K562 (cell line): ENCODE measurements around the gene TRDMT1. TPM values are rescaled to one million over a fixed set of nuclear protein-coding genes. Genes with fewer than 3 reads are reported as not detected.
A peak's percentile ranks its signal among the peaks of the same experiment; 100 is the strongest.

Experiments
- JUNB ChIP-seq: fragments of 450-650 bp; formaldehyde crosslinking; conservative IDR thresholded peaks from 2 replicates; pipeline ENCODE4 v1.4.0; 2020; ENCODE audit warnings: mild to moderate bottlenecking
- MAFF ChIP-seq: IDR thresholded peaks from 2 replicates; pipeline ENCODE4 v1.6.1; 2012; ENCODE audit warnings: low read length, improper control_type of control experiment
- NFIC ChIP-seq: fragments of 450-650 bp; IDR thresholded peaks from 2 replicates; pipeline ENCODE4 v1.6.1; 2017; ENCODE audit warnings: mild to moderate bottlenecking, inconsistent platforms
- RBM22 ChIP-seq: fragments of 200-400 bp; formaldehyde crosslinking; IDR thresholded peaks from 2 replicates; pipeline ENCODE4 v1.6.1; 2018; ENCODE audit warnings: low read length, low read depth; ENCODE audit not compliant: poor library complexity, severe bottlenecking
- SAFB2 ChIP-seq: fragments of 200-400 bp; formaldehyde crosslinking; IDR thresholded peaks from 2 replicates; pipeline ENCODE4 v1.6.1; 2018; ENCODE audit warnings: borderline replicate concordance, low read length, low read depth, moderate library complexity; ENCODE audit not compliant: severe bottlenecking
- TRIM28 ChIP-seq: fragments of 450-650 bp; IDR thresholded peaks from 2 replicates; pipeline ENCODE4 v1.6.1; 2017
- ZNF347 ChIP-seq: fragments of 450-650 bp; formaldehyde crosslinking; IDR thresholded peaks from 2 replicates; pipeline ENCODE4 v1.4.0; 2020; ENCODE audit warnings: low read depth, mild to moderate bottlenecking, moderate library complexity
- ZNF785 ChIP-seq: fragments of 250-450 bp; sonication (Bioruptor Pico); IDR thresholded peaks from 2 replicates; pipeline ENCODE4 v1.4.0; 2020; ENCODE audit warnings: mild to moderate bottlenecking
- polyA plus RNA-seq, 8 experiments: library from polyadenylated mRNA; depleted of rRNA in 4 of 8; stranded (reverse) in 5 of 8; unstranded in 3 of 8; fragments of >200 nt; fragmentation: Nextera tagmentation in 2 of 8; fragmentation: Illumina TruSeq in 1 of 8; extraction: Ambion mirVana in 2 of 8; extraction: Trizol in 1 of 8; gene quantifications; 2 replicates each; pipeline versions ENCODE4 v1.2.1 to v1.2.3, GENCODE V29; 2011 to 2014; ENCODE audit warnings: inconsistent platforms in 1 of 8, missing spikeins in 1 of 8
- total RNA-seq, 7 experiments: library from RNA; depleted of rRNA in 6 of 7; stranded (reverse); fragments of >200 nt in 6 of 7; fragmentation: Illumina TruSeq in 2 of 7; extraction: Trizol in 2 of 7; gene quantifications; 2 replicates each; pipeline versions ENCODE4 v1.2.1 to v1.2.3, GENCODE V29; 2011 to 2021; ENCODE audit warnings: low replicate concordance in 1 of 7
- TF ChIP-seq, protein P1 (sequence below): fragments of 450-650 bp; IDR thresholded peaks from 2 replicates; pipeline ENCODE4 v1.6.1; 2016; ENCODE audit warnings: mild to moderate bottlenecking, moderate library complexity
- TF ChIP-seq, protein P2 (sequence below): sonication (generic); formaldehyde crosslinking; IDR thresholded peaks from 2 replicates; pipeline ENCODE4 v1.8.0; 2023; ENCODE audit warnings: mild to moderate bottlenecking, missing genetic modification reagents
- TF ChIP-seq, protein P3 (sequence below): fragments of 250-450 bp; sonication (Bioruptor Pico); IDR thresholded peaks from 2 replicates; pipeline ENCODE4 v1.8.0; 2022; ENCODE audit warnings: moderate library complexity, mild to moderate bottlenecking, inconsistent platforms

TRDMT1 gene
- total and polyA plus RNA-seq, 9 of the 15 experiments (the other 6 are each of a cell fraction or from before 2014, with no cell fraction given): 5.4 to 12.6 (median 9.3) TPM

DNA sequence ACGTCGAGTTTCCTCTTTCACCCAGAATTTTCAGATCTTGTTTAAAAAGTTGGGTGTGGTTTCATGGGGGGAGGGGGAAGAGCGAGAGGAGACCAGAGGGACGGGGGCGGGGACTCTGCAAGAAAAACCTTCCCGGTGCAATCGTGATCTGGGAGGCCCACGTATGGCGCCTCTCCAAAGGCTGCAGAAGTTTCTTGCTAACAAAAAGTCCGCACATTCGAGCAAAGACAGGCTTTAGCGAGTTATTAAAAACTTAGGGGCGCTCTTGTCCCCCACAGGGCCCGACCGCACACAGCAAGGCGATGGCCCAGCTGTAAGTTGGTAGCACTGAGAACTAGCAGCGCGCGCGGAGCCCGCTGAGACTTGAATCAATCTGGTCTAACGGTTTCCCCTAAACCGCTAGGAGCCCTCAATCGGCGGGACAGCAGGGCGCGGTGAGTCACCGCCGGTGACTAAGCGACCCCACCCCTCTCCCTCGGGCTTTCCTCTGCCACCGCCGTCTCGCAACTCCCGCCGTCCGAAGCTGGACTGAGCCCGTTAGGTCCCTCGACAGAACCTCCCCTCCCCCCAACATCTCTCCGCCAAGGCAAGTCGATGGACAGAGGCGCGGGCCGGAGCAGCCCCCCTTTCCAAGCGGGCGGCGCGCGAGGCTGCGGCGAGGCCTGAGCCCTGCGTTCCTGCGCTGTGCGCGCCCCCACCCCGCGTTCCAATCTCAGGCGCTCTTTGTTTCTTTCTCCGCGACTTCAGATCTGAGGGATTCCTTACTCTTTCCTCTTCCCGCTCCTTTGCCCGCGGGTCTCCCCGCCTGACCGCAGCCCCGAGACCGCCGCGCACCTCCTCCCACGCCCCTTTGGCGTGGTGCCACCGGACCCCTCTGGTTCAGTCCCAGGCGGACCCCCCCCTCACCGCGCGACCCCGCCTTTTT is 26.9 kb upstream of the TRDMT1 start, which contains the start of gene VIM (continued):
- TF ChIP-seq, protein P1, sequence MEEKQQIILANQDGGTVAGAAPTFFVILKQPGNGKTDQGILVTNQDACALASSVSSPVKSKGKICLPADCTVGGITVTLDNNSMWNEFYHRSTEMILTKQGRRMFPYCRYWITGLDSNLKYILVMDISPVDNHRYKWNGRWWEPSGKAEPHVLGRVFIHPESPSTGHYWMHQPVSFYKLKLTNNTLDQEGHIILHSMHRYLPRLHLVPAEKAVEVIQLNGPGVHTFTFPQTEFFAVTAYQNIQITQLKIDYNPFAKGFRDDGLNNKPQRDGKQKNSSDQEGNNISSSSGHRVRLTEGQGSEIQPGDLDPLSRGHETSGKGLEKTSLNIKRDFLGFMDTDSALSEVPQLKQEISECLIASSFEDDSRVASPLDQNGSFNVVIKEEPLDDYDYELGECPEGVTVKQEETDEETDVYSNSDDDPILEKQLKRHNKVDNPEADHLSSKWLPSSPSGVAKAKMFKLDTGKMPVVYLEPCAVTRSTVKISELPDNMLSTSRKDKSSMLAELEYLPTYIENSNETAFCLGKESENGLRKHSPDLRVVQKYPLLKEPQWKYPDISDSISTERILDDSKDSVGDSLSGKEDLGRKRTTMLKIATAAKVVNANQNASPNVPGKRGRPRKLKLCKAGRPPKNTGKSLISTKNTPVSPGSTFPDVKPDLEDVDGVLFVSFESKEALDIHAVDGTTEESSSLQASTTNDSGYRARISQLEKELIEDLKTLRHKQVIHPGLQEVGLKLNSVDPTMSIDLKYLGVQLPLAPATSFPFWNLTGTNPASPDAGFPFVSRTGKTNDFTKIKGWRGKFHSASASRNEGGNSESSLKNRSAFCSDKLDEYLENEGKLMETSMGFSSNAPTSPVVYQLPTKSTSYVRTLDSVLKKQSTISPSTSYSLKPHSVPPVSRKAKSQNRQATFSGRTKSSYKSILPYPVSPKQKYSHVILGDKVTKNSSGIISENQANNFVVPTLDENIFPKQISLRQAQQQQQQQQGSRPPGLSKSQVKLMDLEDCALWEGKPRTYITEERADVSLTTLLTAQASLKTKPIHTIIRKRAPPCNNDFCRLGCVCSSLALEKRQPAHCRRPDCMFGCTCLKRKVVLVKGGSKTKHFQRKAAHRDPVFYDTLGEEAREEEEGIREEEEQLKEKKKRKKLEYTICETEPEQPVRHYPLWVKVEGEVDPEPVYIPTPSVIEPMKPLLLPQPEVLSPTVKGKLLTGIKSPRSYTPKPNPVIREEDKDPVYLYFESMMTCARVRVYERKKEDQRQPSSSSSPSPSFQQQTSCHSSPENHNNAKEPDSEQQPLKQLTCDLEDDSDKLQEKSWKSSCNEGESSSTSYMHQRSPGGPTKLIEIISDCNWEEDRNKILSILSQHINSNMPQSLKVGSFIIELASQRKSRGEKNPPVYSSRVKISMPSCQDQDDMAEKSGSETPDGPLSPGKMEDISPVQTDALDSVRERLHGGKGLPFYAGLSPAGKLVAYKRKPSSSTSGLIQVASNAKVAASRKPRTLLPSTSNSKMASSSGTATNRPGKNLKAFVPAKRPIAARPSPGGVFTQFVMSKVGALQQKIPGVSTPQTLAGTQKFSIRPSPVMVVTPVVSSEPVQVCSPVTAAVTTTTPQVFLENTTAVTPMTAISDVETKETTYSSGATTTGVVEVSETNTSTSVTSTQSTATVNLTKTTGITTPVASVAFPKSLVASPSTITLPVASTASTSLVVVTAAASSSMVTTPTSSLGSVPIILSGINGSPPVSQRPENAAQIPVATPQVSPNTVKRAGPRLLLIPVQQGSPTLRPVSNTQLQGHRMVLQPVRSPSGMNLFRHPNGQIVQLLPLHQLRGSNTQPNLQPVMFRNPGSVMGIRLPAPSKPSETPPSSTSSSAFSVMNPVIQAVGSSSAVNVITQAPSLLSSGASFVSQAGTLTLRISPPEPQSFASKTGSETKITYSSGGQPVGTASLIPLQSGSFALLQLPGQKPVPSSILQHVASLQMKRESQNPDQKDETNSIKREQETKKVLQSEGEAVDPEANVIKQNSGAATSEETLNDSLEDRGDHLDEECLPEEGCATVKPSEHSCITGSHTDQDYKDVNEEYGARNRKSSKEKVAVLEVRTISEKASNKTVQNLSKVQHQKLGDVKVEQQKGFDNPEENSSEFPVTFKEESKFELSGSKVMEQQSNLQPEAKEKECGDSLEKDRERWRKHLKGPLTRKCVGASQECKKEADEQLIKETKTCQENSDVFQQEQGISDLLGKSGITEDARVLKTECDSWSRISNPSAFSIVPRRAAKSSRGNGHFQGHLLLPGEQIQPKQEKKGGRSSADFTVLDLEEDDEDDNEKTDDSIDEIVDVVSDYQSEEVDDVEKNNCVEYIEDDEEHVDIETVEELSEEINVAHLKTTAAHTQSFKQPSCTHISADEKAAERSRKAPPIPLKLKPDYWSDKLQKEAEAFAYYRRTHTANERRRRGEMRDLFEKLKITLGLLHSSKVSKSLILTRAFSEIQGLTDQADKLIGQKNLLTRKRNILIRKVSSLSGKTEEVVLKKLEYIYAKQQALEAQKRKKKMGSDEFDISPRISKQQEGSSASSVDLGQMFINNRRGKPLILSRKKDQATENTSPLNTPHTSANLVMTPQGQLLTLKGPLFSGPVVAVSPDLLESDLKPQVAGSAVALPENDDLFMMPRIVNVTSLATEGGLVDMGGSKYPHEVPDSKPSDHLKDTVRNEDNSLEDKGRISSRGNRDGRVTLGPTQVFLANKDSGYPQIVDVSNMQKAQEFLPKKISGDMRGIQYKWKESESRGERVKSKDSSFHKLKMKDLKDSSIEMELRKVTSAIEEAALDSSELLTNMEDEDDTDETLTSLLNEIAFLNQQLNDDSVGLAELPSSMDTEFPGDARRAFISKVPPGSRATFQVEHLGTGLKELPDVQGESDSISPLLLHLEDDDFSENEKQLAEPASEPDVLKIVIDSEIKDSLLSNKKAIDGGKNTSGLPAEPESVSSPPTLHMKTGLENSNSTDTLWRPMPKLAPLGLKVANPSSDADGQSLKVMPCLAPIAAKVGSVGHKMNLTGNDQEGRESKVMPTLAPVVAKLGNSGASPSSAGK: no peak
- no peak for TF ChIP-seq MAFF
- TF ChIP-seq, protein P2, sequence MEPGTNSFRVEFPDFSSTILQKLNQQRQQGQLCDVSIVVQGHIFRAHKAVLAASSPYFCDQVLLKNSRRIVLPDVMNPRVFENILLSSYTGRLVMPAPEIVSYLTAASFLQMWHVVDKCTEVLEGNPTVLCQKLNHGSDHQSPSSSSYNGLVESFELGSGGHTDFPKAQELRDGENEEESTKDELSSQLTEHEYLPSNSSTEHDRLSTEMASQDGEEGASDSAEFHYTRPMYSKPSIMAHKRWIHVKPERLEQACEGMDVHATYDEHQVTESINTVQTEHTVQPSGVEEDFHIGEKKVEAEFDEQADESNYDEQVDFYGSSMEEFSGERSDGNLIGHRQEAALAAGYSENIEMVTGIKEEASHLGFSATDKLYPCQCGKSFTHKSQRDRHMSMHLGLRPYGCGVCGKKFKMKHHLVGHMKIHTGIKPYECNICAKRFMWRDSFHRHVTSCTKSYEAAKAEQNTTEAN (CRISPR knock-in tag): no peak
- TF ChIP-seq ZNF785 (CRISPR knock-in tag): no peak
- TF ChIP-seq JUNB (CRISPR knock-in tag): peak; percentile 92
- no peak for TF ChIP-seq SAFB2
- TF ChIP-seq, protein P3, sequence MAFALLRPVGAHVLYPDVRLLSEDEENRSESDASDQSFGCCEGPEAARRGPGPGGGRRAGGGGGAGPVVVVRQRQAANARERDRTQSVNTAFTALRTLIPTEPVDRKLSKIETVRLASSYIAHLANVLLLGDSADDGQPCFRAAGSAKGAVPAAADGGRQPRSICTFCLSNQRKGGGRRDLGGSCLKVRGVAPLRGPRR: no peak
- peak; percentile 58 for TF ChIP-seq RBM22
- TF ChIP-seq ZNF347 (CRISPR knock-in tag): no peak
- no peak for TF ChIP-seq TRIM28
- peak; percentile 91 for TF ChIP-seq NFIC
